Glomerular endothelial cell (primary cell): Measurements from ENCODE around the gene MRPL52. TPM values are rescaled to one million over a fixed set of nuclear protein-coding genes. Genes with fewer than 3 reads are reported as not detected.
"Not testable (repeated sequence)": the region's sequence is repeated elsewhere in the genome, so short reads cannot be mapped to it uniquely, and the experiment has no call there.

Source experiments
- DNase-seq: peaks from one replicate; pipeline ENCODE4 v3.0.0-alpha.2; 2011; ENCODE audit warnings: low read depth, low spot score; ENCODE audit errors: extremely low read depth
- total RNA-seq: library from RNA; depleted of rRNA; stranded (reverse); fragments of >200 nt; gene quantifications from 2 replicates; pipeline ENCODE4 v1.2.3, GENCODE V29; 2015

Gene MRPL52
- total RNA-seq: 97.6 and 305 TPM in 2 replicates

GRCh38 chr14:22829661-22830442, at the start of gene MRPL52:
MRPL52 (plus strand) TSS chr14:22829887; CDS start chr14:22829913, 26 bp downstream.
- DNase-seq: no peak

- DNase-seq: no peak
Measured at GRCh38 chr14:22780105-22780679, 49.5 kb upstream of the MRPL52 start.

DNA sequence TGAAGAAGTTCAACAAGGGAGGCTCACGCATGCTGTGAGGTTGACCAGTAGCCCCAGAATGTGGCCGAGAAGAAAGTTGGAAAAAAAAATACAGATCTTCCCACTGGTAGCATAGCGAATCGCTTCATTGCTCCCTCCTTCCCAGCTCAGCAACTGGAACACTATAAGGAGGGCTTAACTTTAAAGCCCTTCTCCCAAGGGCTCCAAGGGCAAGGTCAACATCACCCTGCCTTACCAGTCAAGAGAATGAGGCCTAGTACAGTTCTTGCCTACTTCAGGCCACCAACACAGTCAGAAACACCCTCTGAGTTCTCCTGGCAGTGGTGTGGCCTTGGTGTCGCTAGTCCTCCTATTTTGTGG, 48.8 kb upstream of the MRPL52 start:
- no peak for DNase-seq

DNA sequence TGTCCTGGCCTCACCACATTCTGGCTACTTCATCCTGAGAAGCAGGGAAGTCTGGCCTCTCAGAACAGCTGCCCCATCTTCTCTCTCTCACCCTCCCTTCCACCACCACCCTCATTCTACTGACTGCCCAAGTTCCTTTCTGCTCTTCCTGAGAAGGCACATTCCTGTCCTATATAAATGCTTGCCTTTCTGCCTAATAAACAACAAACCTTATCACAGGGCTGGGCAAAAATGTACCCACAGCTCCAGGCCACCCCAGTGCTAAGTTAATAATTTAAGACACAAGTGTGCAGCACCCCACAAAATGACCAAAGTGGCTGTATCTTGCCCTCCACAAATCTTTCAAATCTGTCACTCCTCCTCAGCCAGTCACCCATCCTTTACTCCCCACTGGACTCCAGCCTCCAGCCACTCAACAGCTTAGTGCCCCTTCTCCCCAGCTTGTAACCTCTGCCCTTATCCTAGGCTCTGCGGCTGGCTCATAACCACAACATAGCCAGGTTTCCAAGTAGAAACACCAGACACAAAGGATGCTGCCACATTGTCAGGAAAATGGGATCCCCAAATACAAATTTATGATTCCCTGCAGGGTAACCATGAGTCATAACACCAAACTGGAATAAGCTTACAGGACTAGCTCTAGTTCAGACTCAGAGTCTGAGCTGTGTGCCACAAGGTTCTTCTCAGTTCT, 48.2 kb upstream of the MRPL52 start:
- no peak for DNase-seq

DNA sequence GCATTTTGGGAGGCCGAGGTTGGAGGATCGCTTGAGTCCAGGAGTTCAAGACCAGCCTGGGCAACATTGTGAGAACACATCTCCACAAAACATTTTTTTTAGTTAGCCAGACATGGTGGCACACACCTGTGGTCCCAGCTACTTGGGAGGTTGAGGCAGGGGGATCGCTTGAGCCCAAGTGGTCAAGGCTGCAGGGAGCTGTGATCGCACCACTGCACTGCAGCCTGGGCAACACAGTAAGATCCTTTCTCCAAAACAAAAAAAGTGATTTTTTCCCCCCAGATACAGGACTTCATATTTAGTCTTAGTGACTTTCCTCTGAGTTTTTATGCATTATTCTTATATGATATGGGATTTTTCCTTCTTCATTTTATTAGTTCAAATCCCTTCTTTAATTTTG, 43.0 kb upstream of the MRPL52 start:
- no peak for DNase-seq

- no peak for DNase-seq
Measured at GRCh38 chr14:22791301-22791700, 38.4 kb upstream of the MRPL52 start.

DNA sequence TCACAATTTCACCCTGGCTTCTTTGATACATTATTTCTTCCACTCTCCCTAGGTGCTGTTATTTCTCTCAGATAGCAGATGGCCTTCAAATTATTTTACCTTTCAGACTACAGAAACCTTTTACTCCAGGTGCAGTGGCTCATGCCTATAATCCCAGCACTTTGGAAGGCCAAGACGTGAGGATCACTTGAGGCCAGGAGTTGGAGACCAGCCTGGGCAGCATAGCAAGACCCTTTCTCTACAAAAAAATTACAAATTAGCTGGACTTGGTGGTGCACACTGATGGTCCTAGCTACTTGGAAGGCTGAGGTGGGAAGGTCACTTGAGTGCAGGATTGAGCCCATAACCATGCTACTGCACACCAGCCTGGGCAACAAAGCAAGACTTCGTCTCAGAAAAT, 37.5 kb upstream of the MRPL52 start:
- no peak for DNase-seq

GRCh38 chr14:22793550-22793949, 36.1 kb upstream of the MRPL52 start:
- not testable (repeated sequence) for DNase-seq

GRCh38 chr14:22793976-22794375, 35.7 kb upstream of the MRPL52 start:
- no peak for DNase-seq

DNA sequence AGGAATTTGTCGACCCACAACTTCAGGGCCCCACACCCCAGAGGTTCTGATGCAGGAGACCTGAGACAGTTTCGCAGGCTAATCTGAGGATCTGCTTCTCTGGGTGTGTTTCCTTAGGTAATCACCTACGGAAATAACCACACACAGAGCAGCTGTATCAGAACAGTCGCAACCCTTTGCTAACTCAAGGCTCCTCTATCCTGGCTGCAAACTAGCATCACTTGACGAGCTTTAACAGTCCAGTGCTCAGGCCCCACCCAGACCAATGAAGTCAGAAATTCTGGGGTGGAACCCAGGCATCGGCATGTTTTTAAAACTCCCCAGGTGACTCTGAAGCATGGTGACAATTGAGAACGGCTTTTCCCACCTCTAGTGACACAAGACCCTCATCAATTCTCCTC, 35.1 kb upstream of the MRPL52 start:
- DNase-seq: no peak

DNA sequence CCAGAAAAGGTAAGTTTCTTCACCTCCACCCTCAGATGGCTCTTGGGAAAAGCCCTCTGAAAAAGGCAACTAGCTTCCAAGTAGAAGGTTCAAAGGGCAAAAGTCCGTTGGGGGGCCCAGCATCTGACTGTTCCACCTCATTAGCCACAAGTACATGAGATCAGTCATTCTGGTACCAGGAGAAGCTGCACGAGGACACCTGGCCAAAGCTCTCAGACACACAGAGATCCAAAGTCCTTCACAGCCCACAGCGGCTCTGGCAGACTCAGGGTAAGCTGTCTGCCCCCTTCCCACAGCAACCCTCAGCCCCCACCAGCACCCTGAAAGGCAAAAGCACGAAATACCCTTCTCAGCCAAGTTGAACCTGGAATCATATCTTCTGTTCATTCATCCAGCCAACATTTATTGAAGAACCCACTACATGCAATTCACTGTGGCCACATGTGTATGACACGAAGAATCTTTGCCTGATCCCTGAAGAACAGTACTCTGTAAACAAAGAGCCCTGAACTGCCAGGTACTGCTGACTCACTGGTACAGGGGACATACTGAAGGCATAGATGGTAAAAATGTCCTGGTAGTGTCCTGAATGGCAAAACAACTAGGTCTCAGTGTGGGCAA, 33.5 kb upstream of the MRPL52 start:
- DNase-seq: no peak

GRCh38 chr14:22797017-22797917, 32.4 kb upstream of the MRPL52 start:
- DNase-seq: no peak

DNA sequence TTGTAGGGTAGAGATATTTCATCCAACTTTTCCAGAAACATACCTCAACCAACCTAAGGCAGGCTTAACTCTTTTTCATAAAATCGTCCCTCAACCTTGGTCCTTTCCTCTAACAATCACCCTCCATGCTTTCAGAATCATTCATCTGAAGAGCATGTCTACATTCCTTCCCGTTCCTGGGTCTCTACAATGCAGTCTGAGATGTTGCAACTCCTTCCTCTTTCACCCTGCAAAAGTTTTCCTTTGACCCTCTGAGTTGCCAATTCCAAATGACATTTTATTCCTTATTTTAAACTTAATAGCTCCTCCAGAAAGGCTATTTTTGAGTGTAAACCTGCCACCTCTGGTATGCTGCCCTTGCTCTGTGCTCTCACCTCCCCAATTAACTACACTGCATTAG, 31.2 kb upstream of the MRPL52 start:
- no peak for DNase-seq

DNA sequence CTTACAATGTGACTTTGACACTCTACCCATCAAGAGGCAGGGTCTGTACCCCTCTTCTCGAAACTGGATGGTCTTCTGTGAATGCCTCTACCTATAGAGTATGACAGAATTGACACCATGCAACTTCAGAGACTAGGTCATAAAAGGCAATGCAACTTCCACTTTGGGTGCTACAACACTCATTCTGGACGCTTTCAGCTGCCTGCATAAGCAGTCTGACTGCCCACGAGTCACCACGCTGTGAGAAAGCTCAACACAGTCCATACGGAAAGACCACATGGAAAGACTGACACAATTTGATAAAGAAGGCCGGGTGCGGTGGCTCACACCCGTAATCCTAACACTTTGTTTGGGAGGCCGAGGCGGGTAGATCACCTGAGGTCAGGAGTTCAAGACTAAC, 29.3 kb upstream of the MRPL52 start:
- no peak for DNase-seq

GRCh38 chr14:22801716-22802115, 28.0 kb upstream of the MRPL52 start:
- DNase-seq: no peak

- no peak for DNase-seq
Measured at GRCh38 chr14:22802860-22803686, 26.6 kb upstream of the MRPL52 start.

DNA sequence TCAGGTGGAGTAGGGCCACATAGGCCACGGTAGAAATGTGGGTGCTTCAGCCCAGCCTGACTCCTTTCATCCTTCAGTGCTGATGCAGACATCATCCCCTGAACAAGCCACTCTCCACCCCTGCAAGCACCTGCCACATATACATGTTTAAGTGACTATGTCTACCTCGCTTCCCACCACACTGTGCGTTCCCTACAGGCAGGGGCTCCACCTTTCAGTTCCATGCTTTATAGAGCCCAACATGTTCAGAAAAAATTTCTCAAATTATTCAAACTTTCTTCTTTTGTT, 26.1 kb upstream of the MRPL52 start:
- DNase-seq: no peak

DNA sequence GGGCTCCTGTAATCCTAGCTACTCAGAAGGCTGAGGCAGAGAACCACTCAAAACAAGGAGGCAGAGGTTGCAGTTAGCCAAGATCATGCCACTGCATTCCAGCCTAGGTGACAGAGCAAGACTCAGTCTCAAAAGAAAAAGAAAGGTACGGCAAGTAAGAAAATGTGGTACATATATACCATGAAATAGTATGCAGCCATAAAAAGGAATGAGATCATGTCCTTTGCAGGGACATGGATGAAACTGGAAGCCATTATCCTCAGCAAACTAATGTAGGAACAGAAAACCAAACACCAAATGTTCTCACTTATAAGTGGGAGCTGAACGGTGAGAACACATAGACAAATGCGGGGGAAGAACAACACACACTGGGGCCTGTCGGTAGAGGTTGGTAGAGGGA, 24.5 kb upstream of the MRPL52 start:
- not testable (repeated sequence) for DNase-seq

DNA sequence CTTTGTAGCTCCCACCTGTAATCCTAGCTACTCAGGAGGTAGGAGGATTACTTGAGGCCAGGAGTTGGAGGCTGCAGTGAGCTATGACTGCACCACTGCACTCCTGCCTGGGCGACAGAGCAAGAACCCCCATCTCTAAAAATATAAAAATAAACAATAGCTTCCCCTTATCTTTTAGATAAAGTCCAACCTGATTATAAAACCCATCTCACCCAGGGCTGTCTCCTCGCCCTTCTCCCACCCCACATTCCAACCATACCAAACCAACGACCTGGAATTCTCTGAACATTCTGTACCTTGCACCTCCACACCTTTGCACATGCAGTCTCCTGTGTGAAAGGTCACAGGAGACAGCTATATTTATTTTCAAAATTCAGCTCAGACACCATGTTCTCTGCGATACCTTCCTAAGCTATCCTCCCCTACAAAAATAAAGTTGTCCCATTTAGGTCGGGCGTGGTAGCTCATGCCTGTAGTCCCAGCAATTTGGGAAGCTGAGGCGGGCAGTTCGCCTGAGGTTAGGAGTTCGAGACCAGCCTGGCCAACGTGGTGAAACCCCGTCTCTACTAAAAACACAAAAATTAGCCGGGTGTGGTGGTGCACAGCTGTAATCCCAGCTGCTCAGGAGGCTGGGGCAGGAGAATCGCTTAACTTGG, 22.1 kb upstream of the MRPL52 start:
- no peak for DNase-seq
